Panc1 (cell line): ENCODE results near the gene CUL1. TPM values are rescaled to one million over a fixed set of nuclear protein-coding genes. Genes with fewer than 3 reads are reported as not detected.

Experiments
- ATAC-seq: fragments of 200-7000 bp; cut with Tn5 transposase; 2 replicates; pipeline ENCODE4 v1.9.1; 2020; ENCODE audit warnings: mild to moderate bottlenecking, moderate library complexity
- BruUV-seq: library from RNA; stranded (reverse); fragments of 400-500 nt; replicated peaks from 2 replicates; lab custom pipeline; 2021; lab: Mats Ljungman, UMichigan
- CTCF ChIA-PET: fragments of 300-600 bp; sonication (Branson Sonifier 250); formaldehyde crosslinking; loops from one replicate; lab custom pipeline; 2022; ENCODE audit warnings: antibody characterized with exemption; lab: Charles Lee
- POLR2A ChIA-PET: fragments of 300-600 bp; sonication (Branson Sonifier 250); formaldehyde crosslinking; loops from one replicate; lab custom pipeline; 2022; ENCODE audit warnings: antibody characterized with exemption; lab: Charles Lee
- DNase-seq: peaks from one replicate; pipeline ENCODE4 v3.0.0-alpha.2; 2010; ENCODE audit warnings: low read depth, low spot score
- H3K27ac ChIP-seq: 2 replicates; pipeline ENCODE4 v1.5.1; 2011; ENCODE audit warnings: mild to moderate bottlenecking, low read length, inconsistent platforms
- H3K27me3 ChIP-seq: fragments of 200-500 bp; sonication (Bioruptor generic); 2 replicates; pipeline ENCODE4 v1.6.0; 2014; ENCODE audit warnings: low read length, inconsistent platforms; ENCODE audit not compliant: control insufficient read depth, insufficient read depth
- H3K36me3 ChIP-seq: fragments of 200-500 bp; sonication (Bioruptor generic); 2 replicates; pipeline ENCODE4 v1.5.1; 2014; ENCODE audit warnings: inconsistent platforms, mild to moderate bottlenecking, low read length, moderate library complexity; ENCODE audit not compliant: control insufficient read depth, insufficient read depth
- H3K4me1 ChIP-seq: 2 replicates; pipeline ENCODE4 v1.5.1; 2011; ENCODE audit warnings: inconsistent platforms, mild to moderate bottlenecking, low read length, moderate library complexity; ENCODE audit not compliant: control insufficient read depth, insufficient read depth
- H3K4me3 ChIP-seq, 2 experiments: 2 replicates each; pipeline ENCODE4 v1.5.1; 2011 to 2012; ENCODE audit warnings: low read depth in 2 of 2, low read length in 2 of 2, mild to moderate bottlenecking in 2 of 2, inconsistent platforms in 1 of 2, moderate library complexity in 1 of 2
- H3K9me3 ChIP-seq: fragments of 200-500 bp; sonication (Bioruptor generic); 2 replicates; pipeline ENCODE4 v1.5.1; 2014; ENCODE audit warnings: low read depth, mild to moderate bottlenecking, inconsistent platforms, low read length, moderate library complexity; ENCODE audit not compliant: control insufficient read depth, insufficient read depth
- CTCF ChIP-seq: fragments of 450-650 bp; IDR thresholded peaks from 2 replicates; pipeline ENCODE4 v1.5.1; 2017; ENCODE audit warnings: mild to moderate bottlenecking
- POLR2AphosphoS5 ChIP-seq: IDR thresholded peaks from 2 replicates; pipeline ENCODE4 v1.6.1; 2012; ENCODE audit warnings: mild to moderate bottlenecking, low read depth, low read length, moderate library complexity
- SIN3A ChIP-seq: IDR thresholded peaks from 2 replicates; pipeline ENCODE4 v1.6.1; 2012; ENCODE audit warnings: low read depth, mild to moderate bottlenecking, low read length, moderate library complexity, borderline replicate concordance; ENCODE audit not compliant: insufficient read depth
- TCF7L2 ChIP-seq: IDR thresholded peaks from 2 replicates; pipeline ENCODE4 v1.6.1; 2011; ENCODE audit warnings: mild to moderate bottlenecking, low read depth, low read length, inconsistent platforms
- in situ Hi-C: cut with HindIII; loops from 2 replicates; pipeline ENCODE4 v1.10.0; 2016; ENCODE audit warnings: low sequenced_read_pairs, low pct_unique_long_range_greater_than_20kb
- intact Hi-C: fragments of 100-400 bp; cut with micrococcal nuclease; formaldehyde crosslinking; loops from one replicate; pipeline ENCODE4 v1.10.0; 2022; ENCODE audit not compliant: unreplicated experiment
- total RNA-seq: library from RNA; stranded (reverse); gene quantifications from one replicate; pipeline ENCODE4 v1.2.1, GENCODE V29; 2021; ENCODE audit not compliant: unreplicated experiment
- TF ChIP-seq, protein P1 (sequence below), 2 experiments: IDR thresholded peaks; 2 replicates each; pipeline ENCODE4 v1.6.1; 2011 to 2012; ENCODE audit warnings: low read depth in 2 of 2, control low read depth in 1 of 2, low read length in 1 of 2, mild to moderate bottlenecking in 1 of 2, moderate library complexity in 1 of 2; ENCODE audit not compliant: insufficient read depth in 1 of 2

CUL1 gene
- total RNA-seq, 1 experiment from 2014 or later, result 60.6 TPM

- Histone ChIP-seq H3K36me3 (peaks cover 31% of the 10 kb centered on the region), H3K4me1 (no peaks in the 10 kb centered on the region), H3K9me3 (no peaks in the 10 kb centered on the region), H3K27me3 (no peaks in the 10 kb centered on the region), H3K27ac (no peak overlapping the region), H3K4me3 (no peak overlapping the region)
- no TSS peak for BruUV-seq
- TF ChIP-seq TCF7L2 (no peak), CTCF (no peak), POLR2AphosphoS5 (no peak), SIN3A (no peak)
- TF ChIP-seq, protein P1, sequence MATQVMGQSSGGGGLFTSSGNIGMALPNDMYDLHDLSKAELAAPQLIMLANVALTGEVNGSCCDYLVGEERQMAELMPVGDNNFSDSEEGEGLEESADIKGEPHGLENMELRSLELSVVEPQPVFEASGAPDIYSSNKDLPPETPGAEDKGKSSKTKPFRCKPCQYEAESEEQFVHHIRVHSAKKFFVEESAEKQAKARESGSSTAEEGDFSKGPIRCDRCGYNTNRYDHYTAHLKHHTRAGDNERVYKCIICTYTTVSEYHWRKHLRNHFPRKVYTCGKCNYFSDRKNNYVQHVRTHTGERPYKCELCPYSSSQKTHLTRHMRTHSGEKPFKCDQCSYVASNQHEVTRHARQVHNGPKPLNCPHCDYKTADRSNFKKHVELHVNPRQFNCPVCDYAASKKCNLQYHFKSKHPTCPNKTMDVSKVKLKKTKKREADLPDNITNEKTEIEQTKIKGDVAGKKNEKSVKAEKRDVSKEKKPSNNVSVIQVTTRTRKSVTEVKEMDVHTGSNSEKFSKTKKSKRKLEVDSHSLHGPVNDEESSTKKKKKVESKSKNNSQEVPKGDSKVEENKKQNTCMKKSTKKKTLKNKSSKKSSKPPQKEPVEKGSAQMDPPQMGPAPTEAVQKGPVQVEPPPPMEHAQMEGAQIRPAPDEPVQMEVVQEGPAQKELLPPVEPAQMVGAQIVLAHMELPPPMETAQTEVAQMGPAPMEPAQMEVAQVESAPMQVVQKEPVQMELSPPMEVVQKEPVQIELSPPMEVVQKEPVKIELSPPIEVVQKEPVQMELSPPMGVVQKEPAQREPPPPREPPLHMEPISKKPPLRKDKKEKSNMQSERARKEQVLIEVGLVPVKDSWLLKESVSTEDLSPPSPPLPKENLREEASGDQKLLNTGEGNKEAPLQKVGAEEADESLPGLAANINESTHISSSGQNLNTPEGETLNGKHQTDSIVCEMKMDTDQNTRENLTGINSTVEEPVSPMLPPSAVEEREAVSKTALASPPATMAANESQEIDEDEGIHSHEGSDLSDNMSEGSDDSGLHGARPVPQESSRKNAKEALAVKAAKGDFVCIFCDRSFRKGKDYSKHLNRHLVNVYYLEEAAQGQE (IDR thresholded peaks at IDR 0.05; ENCODE audit: insufficient read depth in 1 of 2, low read depth in 2 of 2, low read length in 1 of 2), result no peak
- ATAC-seq (no peak), DNase-seq (no peak)
- in situ Hi-C loops, result no loop called here
- intact Hi-C loops, result no loop called here
- POLR2A ChIA-PET, result interaction anchor here (0.7 kb wide), 1 partner anchor 215 kb away, joined by 3 read pairs; no protein-coding TSS in a partner anchor
- CTCF ChIA-PET, result no interaction called here
These were observed 85.3 kb downstream of the CUL1 start for GRCh38 chr7:148783801-148784527.

DNA sequence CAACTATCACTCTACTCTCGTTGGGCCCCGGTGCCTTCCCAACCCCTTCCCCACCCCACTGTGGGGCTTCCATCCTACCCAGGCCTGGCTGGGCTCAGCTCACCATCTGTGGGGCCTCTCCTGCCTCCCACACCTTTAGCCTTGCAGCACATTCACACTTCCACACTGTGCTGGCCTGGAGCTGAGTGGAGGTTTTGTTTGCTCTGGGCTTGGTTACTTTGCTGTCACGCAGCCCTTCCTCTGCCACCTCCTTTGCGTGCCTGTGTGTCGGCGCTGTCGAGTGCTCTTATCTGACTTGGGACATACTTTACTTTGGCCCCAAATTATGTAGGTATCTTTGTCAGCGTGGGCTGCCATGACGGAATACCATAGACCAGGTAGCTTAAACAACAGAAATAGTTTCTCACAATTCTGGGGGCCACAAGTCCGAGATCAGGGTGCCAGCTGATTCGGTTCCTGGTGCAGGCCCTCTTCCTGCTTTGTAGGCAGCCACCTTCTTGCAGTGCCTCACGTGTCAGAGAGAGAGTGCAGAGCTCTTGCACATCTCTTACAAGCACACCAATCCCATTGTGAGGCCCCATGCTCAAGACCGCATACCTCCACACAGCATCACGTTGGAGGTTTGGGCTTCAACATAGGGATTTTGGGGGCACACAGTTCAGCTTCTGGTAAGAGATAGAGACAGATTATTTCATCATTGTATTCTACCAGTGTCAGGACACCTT is 89.0 kb downstream of the CUL1 start:
- ATAC-seq, result no peak
- TF ChIP-seq TCF7L2, result no peak
- TF ChIP-seq CTCF, result no peak
- TF ChIP-seq, protein P1 (IDR thresholded peaks at IDR 0.05; ENCODE audit: insufficient read depth in 1 of 2, low read depth in 2 of 2, low read length in 1 of 2), result no peak
- TF ChIP-seq SIN3A, result no peak
- no peak for TF ChIP-seq POLR2AphosphoS5
- ChIA-PET CTCF (no interaction called here), POLR2A (interaction anchor here (0.6 kb wide), 1 partner anchor 176 kb away, joined by 7 read pairs; no protein-coding TSS in a partner anchor)
- in situ Hi-C loops, result no loop called here
- H3K4me3 ChIP-seq, result no peak overlapping the region
- H3K36me3 ChIP-seq, result peaks cover 44% of the 10 kb centered on the region
- H3K27me3 ChIP-seq, result no peaks in the 10 kb centered on the region
- no peaks in the 10 kb centered on the region for H3K9me3 ChIP-seq
- DNase-seq, result no peak
- no peaks in the 10 kb centered on the region for H3K4me1 ChIP-seq
- no TSS peak for BruUV-seq
- H3K27ac ChIP-seq, result no peak overlapping the region
- intact Hi-C loops, result no loop called here
